ENCODE data around the gene PGRMC1. TPM values are rescaled to one million over a fixed set of nuclear protein-coding genes. Genes with fewer than 3 reads are reported as not detected.
A peak's percentile ranks its signal among the peaks of the same experiment; 100 is the strongest.

PGRMC1 gene
- total and polyA plus RNA-seq, 9 of the 15 experiments (the other 6 are each of a cell fraction or from before 2014, with no cell fraction given): 27.4 to 115 (median 90.3) TPM

DNA sequence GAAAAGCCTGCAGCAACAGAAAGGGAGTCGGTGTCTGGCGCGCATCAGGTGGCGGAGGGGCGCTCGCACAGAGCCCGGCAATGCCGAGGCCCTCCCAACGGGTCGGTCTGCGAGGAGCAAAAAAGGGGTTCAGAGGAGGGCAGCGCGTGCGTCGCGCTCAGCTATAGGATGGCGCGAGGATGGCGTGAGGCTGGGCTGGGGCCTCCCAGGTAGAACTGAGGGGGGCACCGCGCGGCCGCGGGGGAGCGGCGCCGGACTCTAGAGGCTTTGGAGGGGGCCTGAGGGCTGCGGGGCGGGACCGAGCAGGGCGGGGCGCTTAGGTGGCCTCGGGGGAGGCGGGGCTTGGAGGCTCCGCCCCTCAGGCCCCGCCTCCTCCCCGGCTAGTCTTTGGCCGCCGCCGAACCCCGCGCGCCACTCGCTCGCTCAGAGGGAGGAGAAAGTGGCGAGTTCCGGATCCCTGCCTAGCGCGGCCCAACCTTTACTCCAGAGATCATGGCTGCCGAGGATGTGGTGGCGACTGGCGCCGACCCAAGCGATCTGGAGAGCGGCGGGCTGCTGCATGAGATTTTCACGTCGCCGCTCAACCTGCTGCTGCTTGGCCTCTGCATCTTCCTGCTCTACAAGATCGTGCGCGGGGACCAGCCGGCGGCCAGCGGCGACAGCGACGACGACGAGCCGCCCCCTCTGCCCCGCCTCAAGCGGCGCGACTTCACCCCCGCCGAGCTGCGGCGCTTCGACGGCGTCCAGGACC, at the start of gene PGRMC1 (continued):
- TF ChIP-seq, protein P1, sequence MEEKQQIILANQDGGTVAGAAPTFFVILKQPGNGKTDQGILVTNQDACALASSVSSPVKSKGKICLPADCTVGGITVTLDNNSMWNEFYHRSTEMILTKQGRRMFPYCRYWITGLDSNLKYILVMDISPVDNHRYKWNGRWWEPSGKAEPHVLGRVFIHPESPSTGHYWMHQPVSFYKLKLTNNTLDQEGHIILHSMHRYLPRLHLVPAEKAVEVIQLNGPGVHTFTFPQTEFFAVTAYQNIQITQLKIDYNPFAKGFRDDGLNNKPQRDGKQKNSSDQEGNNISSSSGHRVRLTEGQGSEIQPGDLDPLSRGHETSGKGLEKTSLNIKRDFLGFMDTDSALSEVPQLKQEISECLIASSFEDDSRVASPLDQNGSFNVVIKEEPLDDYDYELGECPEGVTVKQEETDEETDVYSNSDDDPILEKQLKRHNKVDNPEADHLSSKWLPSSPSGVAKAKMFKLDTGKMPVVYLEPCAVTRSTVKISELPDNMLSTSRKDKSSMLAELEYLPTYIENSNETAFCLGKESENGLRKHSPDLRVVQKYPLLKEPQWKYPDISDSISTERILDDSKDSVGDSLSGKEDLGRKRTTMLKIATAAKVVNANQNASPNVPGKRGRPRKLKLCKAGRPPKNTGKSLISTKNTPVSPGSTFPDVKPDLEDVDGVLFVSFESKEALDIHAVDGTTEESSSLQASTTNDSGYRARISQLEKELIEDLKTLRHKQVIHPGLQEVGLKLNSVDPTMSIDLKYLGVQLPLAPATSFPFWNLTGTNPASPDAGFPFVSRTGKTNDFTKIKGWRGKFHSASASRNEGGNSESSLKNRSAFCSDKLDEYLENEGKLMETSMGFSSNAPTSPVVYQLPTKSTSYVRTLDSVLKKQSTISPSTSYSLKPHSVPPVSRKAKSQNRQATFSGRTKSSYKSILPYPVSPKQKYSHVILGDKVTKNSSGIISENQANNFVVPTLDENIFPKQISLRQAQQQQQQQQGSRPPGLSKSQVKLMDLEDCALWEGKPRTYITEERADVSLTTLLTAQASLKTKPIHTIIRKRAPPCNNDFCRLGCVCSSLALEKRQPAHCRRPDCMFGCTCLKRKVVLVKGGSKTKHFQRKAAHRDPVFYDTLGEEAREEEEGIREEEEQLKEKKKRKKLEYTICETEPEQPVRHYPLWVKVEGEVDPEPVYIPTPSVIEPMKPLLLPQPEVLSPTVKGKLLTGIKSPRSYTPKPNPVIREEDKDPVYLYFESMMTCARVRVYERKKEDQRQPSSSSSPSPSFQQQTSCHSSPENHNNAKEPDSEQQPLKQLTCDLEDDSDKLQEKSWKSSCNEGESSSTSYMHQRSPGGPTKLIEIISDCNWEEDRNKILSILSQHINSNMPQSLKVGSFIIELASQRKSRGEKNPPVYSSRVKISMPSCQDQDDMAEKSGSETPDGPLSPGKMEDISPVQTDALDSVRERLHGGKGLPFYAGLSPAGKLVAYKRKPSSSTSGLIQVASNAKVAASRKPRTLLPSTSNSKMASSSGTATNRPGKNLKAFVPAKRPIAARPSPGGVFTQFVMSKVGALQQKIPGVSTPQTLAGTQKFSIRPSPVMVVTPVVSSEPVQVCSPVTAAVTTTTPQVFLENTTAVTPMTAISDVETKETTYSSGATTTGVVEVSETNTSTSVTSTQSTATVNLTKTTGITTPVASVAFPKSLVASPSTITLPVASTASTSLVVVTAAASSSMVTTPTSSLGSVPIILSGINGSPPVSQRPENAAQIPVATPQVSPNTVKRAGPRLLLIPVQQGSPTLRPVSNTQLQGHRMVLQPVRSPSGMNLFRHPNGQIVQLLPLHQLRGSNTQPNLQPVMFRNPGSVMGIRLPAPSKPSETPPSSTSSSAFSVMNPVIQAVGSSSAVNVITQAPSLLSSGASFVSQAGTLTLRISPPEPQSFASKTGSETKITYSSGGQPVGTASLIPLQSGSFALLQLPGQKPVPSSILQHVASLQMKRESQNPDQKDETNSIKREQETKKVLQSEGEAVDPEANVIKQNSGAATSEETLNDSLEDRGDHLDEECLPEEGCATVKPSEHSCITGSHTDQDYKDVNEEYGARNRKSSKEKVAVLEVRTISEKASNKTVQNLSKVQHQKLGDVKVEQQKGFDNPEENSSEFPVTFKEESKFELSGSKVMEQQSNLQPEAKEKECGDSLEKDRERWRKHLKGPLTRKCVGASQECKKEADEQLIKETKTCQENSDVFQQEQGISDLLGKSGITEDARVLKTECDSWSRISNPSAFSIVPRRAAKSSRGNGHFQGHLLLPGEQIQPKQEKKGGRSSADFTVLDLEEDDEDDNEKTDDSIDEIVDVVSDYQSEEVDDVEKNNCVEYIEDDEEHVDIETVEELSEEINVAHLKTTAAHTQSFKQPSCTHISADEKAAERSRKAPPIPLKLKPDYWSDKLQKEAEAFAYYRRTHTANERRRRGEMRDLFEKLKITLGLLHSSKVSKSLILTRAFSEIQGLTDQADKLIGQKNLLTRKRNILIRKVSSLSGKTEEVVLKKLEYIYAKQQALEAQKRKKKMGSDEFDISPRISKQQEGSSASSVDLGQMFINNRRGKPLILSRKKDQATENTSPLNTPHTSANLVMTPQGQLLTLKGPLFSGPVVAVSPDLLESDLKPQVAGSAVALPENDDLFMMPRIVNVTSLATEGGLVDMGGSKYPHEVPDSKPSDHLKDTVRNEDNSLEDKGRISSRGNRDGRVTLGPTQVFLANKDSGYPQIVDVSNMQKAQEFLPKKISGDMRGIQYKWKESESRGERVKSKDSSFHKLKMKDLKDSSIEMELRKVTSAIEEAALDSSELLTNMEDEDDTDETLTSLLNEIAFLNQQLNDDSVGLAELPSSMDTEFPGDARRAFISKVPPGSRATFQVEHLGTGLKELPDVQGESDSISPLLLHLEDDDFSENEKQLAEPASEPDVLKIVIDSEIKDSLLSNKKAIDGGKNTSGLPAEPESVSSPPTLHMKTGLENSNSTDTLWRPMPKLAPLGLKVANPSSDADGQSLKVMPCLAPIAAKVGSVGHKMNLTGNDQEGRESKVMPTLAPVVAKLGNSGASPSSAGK (IDR thresholded peaks at IDR 0.05): peak; percentile 40; the same call in 1 of the 2 replicates
- TF ChIP-seq SUPT5H (IDR thresholded peaks at IDR 0.05) (peak; percentile 88), ZNF354B (CRISPR knock-in tag; IDR thresholded peaks at IDR 0.05) (no peak), RBBP5 (IDR thresholded peaks at IDR 0.05; ENCODE audit: borderline replicate concordance, insufficient read depth, low read length, poor library complexity, severe bottlenecking) (peak; percentile 42), ZNF589 (CRISPR knock-in tag; IDR thresholded peaks at IDR 0.05; ENCODE audit: low read depth) (no peak), NRF1 (conservative IDR thresholded peaks at IDR 0.05 in 1 of 2, IDR thresholded peaks at IDR 0.05 in 1 of 2) (peak; percentile 66 to 73), RBFOX2 (IDR thresholded peaks at IDR 0.05; ENCODE audit: low read depth, low read length) (peak; percentile 97)
- TF ChIP-seq, protein P2, sequence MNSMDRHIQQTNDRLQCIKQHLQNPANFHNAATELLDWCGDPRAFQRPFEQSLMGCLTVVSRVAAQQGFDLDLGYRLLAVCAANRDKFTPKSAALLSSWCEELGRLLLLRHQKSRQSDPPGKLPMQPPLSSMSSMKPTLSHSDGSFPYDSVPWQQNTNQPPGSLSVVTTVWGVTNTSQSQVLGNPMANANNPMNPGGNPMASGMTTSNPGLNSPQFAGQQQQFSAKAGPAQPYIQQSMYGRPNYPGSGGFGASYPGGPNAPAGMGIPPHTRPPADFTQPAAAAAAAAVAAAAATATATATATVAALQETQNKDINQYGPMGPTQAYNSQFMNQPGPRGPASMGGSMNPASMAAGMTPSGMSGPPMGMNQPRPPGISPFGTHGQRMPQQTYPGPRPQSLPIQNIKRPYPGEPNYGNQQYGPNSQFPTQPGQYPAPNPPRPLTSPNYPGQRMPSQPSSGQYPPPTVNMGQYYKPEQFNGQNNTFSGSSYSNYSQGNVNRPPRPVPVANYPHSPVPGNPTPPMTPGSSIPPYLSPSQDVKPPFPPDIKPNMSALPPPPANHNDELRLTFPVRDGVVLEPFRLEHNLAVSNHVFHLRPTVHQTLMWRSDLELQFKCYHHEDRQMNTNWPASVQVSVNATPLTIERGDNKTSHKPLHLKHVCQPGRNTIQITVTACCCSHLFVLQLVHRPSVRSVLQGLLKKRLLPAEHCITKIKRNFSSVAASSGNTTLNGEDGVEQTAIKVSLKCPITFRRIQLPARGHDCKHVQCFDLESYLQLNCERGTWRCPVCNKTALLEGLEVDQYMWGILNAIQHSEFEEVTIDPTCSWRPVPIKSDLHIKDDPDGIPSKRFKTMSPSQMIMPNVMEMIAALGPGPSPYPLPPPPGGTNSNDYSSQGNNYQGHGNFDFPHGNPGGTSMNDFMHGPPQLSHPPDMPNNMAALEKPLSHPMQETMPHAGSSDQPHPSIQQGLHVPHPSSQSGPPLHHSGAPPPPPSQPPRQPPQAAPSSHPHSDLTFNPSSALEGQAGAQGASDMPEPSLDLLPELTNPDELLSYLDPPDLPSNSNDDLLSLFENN (IDR thresholded peaks at IDR 0.05; ENCODE audit: low read depth in 2 of 2, low read length in 2 of 2): no peak
- TF ChIP-seq, protein P3, sequence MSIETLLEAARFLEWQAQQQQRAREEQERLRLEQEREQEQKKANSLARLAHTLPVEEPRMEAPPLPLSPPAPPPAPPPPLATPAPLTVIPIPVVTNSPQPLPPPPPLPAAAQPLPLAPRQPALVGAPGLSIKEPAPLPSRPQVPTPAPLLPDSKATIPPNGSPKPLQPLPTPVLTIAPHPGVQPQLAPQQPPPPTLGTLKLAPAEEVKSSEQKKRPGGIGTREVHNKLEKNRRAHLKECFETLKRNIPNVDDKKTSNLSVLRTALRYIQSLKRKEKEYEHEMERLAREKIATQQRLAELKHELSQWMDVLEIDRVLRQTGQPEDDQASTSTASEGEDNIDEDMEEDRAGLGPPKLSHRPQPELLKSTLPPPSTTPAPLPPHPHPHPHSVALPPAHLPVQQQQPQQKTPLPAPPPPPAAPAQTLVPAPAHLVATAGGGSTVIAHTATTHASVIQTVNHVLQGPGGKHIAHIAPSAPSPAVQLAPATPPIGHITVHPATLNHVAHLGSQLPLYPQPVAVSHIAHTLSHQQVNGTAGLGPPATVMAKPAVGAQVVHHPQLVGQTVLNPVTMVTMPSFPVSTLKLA (conservative IDR thresholded peaks at IDR 0.05): peak in 1 of 2 experiments; percentile 55; a peak in 2 of 4 replicates

All from K562 (cell line).